ENCODE measurements around the gene SRD5A1. TPM values are rescaled to one million over a fixed set of nuclear protein-coding genes. Genes with fewer than 3 reads are reported as not detected.
A peak's percentile ranks its signal among the peaks of the same experiment; 100 is the strongest.

SRD5A1 gene, protein sequence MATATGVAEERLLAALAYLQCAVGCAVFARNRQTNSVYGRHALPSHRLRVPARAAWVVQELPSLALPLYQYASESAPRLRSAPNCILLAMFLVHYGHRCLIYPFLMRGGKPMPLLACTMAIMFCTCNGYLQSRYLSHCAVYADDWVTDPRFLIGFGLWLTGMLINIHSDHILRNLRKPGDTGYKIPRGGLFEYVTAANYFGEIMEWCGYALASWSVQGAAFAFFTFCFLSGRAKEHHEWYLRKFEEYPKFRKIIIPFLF
- polyA plus RNA-seq, result 10 to 100 TPM in 2 of 4 donors, 1 to 10 TPM in 2; 7.5 to 16.6 (median 11.9) TPM
- long read RNA-seq, donor 1, full-length matches to known transcripts, result 4 of 4 reads
- long read RNA-seq, donor 1, partial matches to known transcripts, result 0 of 4 reads
- long read RNA-seq, donor 1, other reads (novel, unspliced or antisense), result 0 of 4 reads
- long read RNA-seq, donor 2, result 0 reads
- long read RNA-seq, donor 3, full-length matches to known transcripts, result 2 of 2 reads
- long read RNA-seq, donor 3, partial matches to known transcripts, result 0 of 2 reads
- long read RNA-seq, donor 3, other reads (novel, unspliced or antisense), result 0 of 2 reads
- long read RNA-seq, donor 4, result 0 reads
- long read RNA-seq, donor 5, result 0 reads
- long read RNA-seq, donor 6, full-length matches to known transcripts, result 1 of 1 reads
- long read RNA-seq, donor 6, partial matches to known transcripts, result 0 of 1 reads
- long read RNA-seq, donor 6, other reads (novel, unspliced or antisense), result 0 of 1 reads
- long read RNA-seq, donor 7, full-length matches to known transcripts, result 2 of 2 reads
- long read RNA-seq, donor 7, partial matches to known transcripts, result 0 of 2 reads
- long read RNA-seq, donor 7, other reads (novel, unspliced or antisense), result 0 of 2 reads
- long read RNA-seq, donor 8, result 0 reads
- long read RNA-seq, donor 9, result 0 reads
- long read RNA-seq, donor 10, full-length matches to known transcripts, result 3 of 3 reads
- long read RNA-seq, donor 10, partial matches to known transcripts, result 0 of 3 reads
- long read RNA-seq, donor 10, other reads (novel, unspliced or antisense), result 0 of 3 reads

- peak within 1 kb of the TSS; percentile 89 to 97 (median 91) for H3K4me3 ChIP-seq (ENCODE audit: low read depth in 1 of 3, low read length in 3 of 3)
- DNase-seq (peak; percentile 94 to 97), FAIRE-seq (no peak)
- H3K36me3 ChIP-seq (ENCODE audit: control insufficient read depth in 3 of 3, insufficient read depth in 2 of 3, low read depth in 1 of 3, low read length in 3 of 3), result peaks cover 0 to 17% (median 2%) of the 10 kb centered on the region in 3 donors
- WGBS, 3 donors, result 0% methylated on average over 57 to 66 of the region's 66 CpGs
- peak within 1 kb of the TSS; percentile 71 to 98 (median 96) for H3K27ac ChIP-seq (ENCODE audit: low read depth in 1 of 3, low read length in 2 of 3)
- H3K27me3 ChIP-seq (ENCODE audit: control insufficient read depth in 3 of 3, insufficient read depth in 3 of 3, low read length in 3 of 3), result no peaks in the 10 kb centered on the region
- H3K4me1 ChIP-seq (ENCODE audit: control insufficient read depth in 3 of 3, insufficient read depth in 2 of 3, low read depth in 1 of 3, low read length in 2 of 3), result peaks cover 0 to 4% (median 2%) of the 10 kb centered on the region in 3 donors
- no peaks in the 10 kb centered on the region for H3K9me3 ChIP-seq (ENCODE audit: control insufficient read depth in 2 of 2, insufficient read depth in 1 of 2, low read depth in 1 of 2, low read length in 1 of 2)
These were observed at the start of gene SRD5A1, which contains the start of gene NSUN2 for GRCh38 chr5:6632888-6633468. SRD5A1 (plus strand) TSS chr5:6633440; CDS start chr5:6633577, 137 bp downstream. NSUN2 (minus strand) TSS chr5:6633044; CDS start chr5:6632979, 65 bp downstream.

DNA sequence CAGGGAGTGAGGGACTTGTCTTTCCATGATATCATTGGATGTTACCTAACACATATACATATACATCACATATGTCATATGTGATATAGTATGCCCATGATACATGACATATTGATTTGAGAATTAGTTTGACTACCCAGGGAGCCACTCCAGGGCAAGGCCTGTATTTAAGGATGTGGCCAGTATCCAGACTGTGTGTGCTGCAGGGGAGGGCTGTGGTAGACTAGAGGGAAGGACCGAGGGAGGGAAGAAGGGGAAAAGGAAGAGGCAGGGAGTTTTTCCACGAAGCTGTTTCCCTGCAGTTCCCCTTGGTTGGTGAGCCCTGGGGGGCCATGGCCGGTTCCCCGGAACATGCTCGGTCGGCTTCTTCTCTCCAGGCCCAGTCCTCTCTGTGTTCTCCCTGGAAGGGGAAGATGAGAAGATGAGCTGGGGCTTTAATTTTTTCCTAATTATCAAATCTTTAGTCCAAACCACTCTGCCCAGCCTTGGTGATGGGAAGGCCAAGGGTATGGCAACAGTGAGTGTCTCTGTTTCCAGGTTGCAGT lies 49.1 kb upstream of the SRD5A1 start:
- no peak for DNase-seq
- no peak for FAIRE-seq
- Histone ChIP-seq H3K9me3 (ENCODE audit: control insufficient read depth in 2 of 2, insufficient read depth in 1 of 2, low read depth in 1 of 2, low read length in 1 of 2) (no peaks in the 10 kb centered on the region), H3K27me3 (ENCODE audit: control insufficient read depth in 3 of 3, insufficient read depth in 3 of 3, low read length in 3 of 3) (peaks cover 0 to 43% (median 17%) of the 10 kb centered on the region in 3 donors), H3K27ac (ENCODE audit: low read depth in 1 of 3, low read length in 2 of 3) (no peak overlapping the region), H3K4me1 (ENCODE audit: control insufficient read depth in 3 of 3, insufficient read depth in 2 of 3, low read depth in 1 of 3, low read length in 2 of 3) (no peaks in the 10 kb centered on the region), H3K36me3 (ENCODE audit: control insufficient read depth in 3 of 3, insufficient read depth in 2 of 3, low read depth in 1 of 3, low read length in 3 of 3) (no peaks in the 10 kb centered on the region), H3K4me3 (ENCODE audit: low read depth in 1 of 3, low read length in 3 of 3) (no peak overlapping the region)
- WGBS, 3 donors, result 73 to 78% (median 73%) methylated on average over 6 of the region's 6 CpGs

DNA sequence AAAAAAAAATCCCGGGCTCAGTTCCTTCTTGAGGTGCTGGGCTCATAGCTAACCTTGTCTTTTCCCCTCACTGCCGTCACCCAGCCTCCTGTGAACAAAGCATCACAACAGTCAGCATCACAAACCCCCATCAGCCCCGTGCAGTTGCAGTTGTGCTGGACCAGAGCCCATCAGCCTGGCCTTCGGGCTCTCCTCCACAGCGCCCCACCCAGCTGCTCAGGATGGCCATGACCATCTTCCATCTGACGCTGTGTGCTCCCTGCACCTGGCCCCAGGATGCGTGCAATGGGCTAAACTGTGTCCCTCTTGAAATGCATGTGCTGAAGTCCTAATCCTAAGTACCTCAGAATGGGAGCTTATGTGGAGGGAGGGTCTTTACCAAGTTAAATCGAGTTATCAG lies 48.5 kb upstream of the SRD5A1 start:
- no peak for DNase-seq
- FAIRE-seq, result no peak

GRCh38 chr5:6585168-6585567 lies 48.1 kb upstream of the SRD5A1 start:
- Histone ChIP-seq H3K4me1 (ENCODE audit: control insufficient read depth in 3 of 3, insufficient read depth in 2 of 3, low read depth in 1 of 3, low read length in 2 of 3) (no peaks in the 10 kb centered on the region), H3K4me3 (ENCODE audit: low read depth in 1 of 3, low read length in 3 of 3) (no peak overlapping the region), H3K27me3 (ENCODE audit: control insufficient read depth in 3 of 3, insufficient read depth in 3 of 3, low read length in 3 of 3) (peaks cover 0 to 40% (median 17%) of the 10 kb centered on the region in 3 donors), H3K27ac (ENCODE audit: low read depth in 1 of 3, low read length in 2 of 3) (no peak overlapping the region), H3K9me3 (ENCODE audit: control insufficient read depth in 2 of 2, insufficient read depth in 1 of 2, low read depth in 1 of 2, low read length in 1 of 2) (no peaks in the 10 kb centered on the region), H3K36me3 (ENCODE audit: control insufficient read depth in 3 of 3, insufficient read depth in 2 of 3, low read depth in 1 of 3, low read length in 3 of 3) (no peaks in the 10 kb centered on the region)
- 49 to 55% (median 52%) methylated on average over 6 of the region's 6 CpGs for WGBS, 3 donors
- no peak for DNase-seq
- FAIRE-seq, result no peak

More for the DNA sequence above, 48.5 kb upstream of the SRD5A1 start:
- Histone ChIP-seq H3K4me3 (ENCODE audit: low read depth in 1 of 3, low read length in 3 of 3) (no peak overlapping the region), H3K4me1 (ENCODE audit: control insufficient read depth in 3 of 3, insufficient read depth in 2 of 3, low read depth in 1 of 3, low read length in 2 of 3) (no peaks in the 10 kb centered on the region), H3K36me3 (ENCODE audit: control insufficient read depth in 3 of 3, insufficient read depth in 2 of 3, low read depth in 1 of 3, low read length in 3 of 3) (no peaks in the 10 kb centered on the region), H3K9me3 (ENCODE audit: control insufficient read depth in 2 of 2, insufficient read depth in 1 of 2, low read depth in 1 of 2, low read length in 1 of 2) (no peaks in the 10 kb centered on the region), H3K27me3 (ENCODE audit: control insufficient read depth in 3 of 3, insufficient read depth in 3 of 3, low read length in 3 of 3) (peaks cover 0 to 40% (median 17%) of the 10 kb centered on the region in 3 donors), H3K27ac (ENCODE audit: low read depth in 1 of 3, low read length in 2 of 3) (no peak overlapping the region)
- WGBS, 3 donors, result 65 to 83% (median 76%) methylated on average over 8 of the region's 8 CpGs

DNA sequence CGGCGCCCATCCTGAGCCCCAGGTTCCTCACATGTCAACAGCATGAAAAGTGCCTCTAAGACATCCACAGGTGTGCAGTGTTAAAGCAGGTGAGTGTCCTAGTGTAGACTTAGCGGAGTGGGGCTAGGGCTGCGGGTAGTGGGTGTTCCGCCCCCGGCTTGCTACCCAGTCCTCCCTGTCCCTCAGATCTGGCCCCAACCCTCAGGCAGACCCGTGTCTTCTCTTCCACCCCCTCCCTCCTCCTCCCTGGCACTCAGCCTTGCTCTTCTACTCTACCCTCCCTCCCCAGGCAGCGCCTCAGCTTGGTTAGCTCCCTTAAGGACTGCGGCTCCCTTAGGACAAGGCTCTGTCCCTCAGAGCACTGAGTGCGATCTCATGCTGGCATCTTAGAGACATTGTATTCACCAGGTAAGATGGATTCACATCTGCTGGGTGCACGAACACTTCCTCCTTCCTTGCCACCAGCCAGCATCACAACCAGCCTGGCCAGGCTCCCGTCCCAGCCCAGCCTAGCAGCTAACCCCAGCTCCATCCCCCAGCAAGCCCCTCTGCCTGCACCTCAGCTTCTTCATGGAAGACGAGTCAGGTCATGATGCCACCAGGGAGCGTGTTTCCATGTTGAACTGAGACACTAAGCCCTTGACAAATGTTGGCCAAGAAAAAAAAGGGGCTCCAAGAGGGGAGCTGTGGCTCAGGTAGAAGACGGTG lies 47.1 kb upstream of the SRD5A1 start:
- Histone ChIP-seq H3K4me3 (ENCODE audit: low read depth in 1 of 3, low read length in 3 of 3) (no peak overlapping the region), H3K27ac (ENCODE audit: low read depth in 1 of 3, low read length in 2 of 3) (no peak overlapping the region), H3K27me3 (ENCODE audit: control insufficient read depth in 3 of 3, insufficient read depth in 3 of 3, low read length in 3 of 3) (peaks cover 0 to 40% (median 17%) of the 10 kb centered on the region in 3 donors), H3K4me1 (ENCODE audit: control insufficient read depth in 3 of 3, insufficient read depth in 2 of 3, low read depth in 1 of 3, low read length in 2 of 3) (no peaks in the 10 kb centered on the region), H3K9me3 (ENCODE audit: control insufficient read depth in 2 of 2, insufficient read depth in 1 of 2, low read depth in 1 of 2, low read length in 1 of 2) (no peaks in the 10 kb centered on the region), H3K36me3 (ENCODE audit: control insufficient read depth in 3 of 3, insufficient read depth in 2 of 3, low read depth in 1 of 3, low read length in 3 of 3) (no peaks in the 10 kb centered on the region)
- DNase-seq, result no peak
- 80 to 82% (median 81%) methylated on average over 15 of the region's 15 CpGs for WGBS, 3 donors
- FAIRE-seq, result no peak

DNA sequence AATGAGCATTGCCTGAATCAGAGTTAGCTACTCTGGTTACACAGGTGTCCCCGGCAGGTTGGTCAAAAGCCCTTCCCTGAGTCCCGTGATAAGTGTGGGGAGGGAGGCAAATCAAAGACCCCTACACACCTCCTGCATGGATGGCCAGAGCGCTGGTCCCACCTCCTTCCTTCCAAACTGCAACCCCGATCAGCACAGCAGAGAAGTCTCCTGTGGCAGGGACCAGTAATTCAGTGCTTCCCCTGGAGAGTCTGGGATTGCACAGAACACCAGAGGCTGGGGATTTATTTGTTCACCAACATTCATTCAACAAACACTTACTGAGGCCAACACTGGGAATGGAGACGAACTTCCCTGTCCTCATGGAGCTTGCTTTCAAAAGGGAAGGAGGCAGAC lies 46.6 kb upstream of the SRD5A1 start:
- Histone ChIP-seq H3K27me3 (ENCODE audit: control insufficient read depth in 3 of 3, insufficient read depth in 3 of 3, low read length in 3 of 3) (peaks cover 0 to 37% (median 17%) of the 10 kb centered on the region in 3 donors), H3K9me3 (ENCODE audit: control insufficient read depth in 2 of 2, insufficient read depth in 1 of 2, low read depth in 1 of 2, low read length in 1 of 2) (no peaks in the 10 kb centered on the region), H3K4me3 (ENCODE audit: low read depth in 1 of 3, low read length in 3 of 3) (no peak overlapping the region), H3K36me3 (ENCODE audit: control insufficient read depth in 3 of 3, insufficient read depth in 2 of 3, low read depth in 1 of 3, low read length in 3 of 3) (no peaks in the 10 kb centered on the region), H3K4me1 (ENCODE audit: control insufficient read depth in 3 of 3, insufficient read depth in 2 of 3, low read depth in 1 of 3, low read length in 2 of 3) (no peaks in the 10 kb centered on the region), H3K27ac (ENCODE audit: low read depth in 1 of 3, low read length in 2 of 3) (no peak overlapping the region)
- FAIRE-seq (no peak), DNase-seq (no peak)
- 81 to 84% (median 82%) methylated on average over 5 of the region's 5 CpGs for WGBS, 3 donors

- H3K9me3 ChIP-seq (ENCODE audit: control insufficient read depth in 2 of 2, insufficient read depth in 1 of 2, low read depth in 1 of 2, low read length in 1 of 2), result no peaks in the 10 kb centered on the region
- no peaks in the 10 kb centered on the region for H3K4me1 ChIP-seq (ENCODE audit: control insufficient read depth in 3 of 3, insufficient read depth in 2 of 3, low read depth in 1 of 3, low read length in 2 of 3)
- 84 to 88% (median 85%) methylated on average over 9 of the region's 9 CpGs for WGBS, 3 donors
- H3K27me3 ChIP-seq (ENCODE audit: control insufficient read depth in 3 of 3, insufficient read depth in 3 of 3, low read length in 3 of 3), result peaks cover 0 to 34% (median 15%) of the 10 kb centered on the region in 3 donors
- H3K27ac ChIP-seq (ENCODE audit: low read depth in 1 of 3, low read length in 2 of 3), result no peak overlapping the region
- FAIRE-seq (no peak), DNase-seq (no peak)
- H3K4me3 ChIP-seq (ENCODE audit: low read depth in 1 of 3, low read length in 3 of 3), result no peak overlapping the region
- no peaks in the 10 kb centered on the region for H3K36me3 ChIP-seq (ENCODE audit: control insufficient read depth in 3 of 3, insufficient read depth in 2 of 3, low read depth in 1 of 3, low read length in 3 of 3)
These were observed 46.1 kb upstream of the SRD5A1 start for GRCh38 chr5:6587171-6587570.

Data from small intestine (tissue), 16 donors.